MM.1S (cell line): ENCODE data around the gene SPECC1L.

Experiments
- DNase-seq: peaks from one replicate; pipeline ENCODE4 v3.0.0-alpha.2; 2015
- H2AFZ ChIP-seq: fragments of 300-600 bp; sonication (generic); 2 replicates; pipeline ENCODE4 v1.6.0; 2016; ENCODE audit warnings: antibody characterized with exemption, low read length
- H3F3A ChIP-seq: fragments of 300-600 bp; sonication (generic); 2 replicates; pipeline ENCODE4 v1.6.1; 2016; ENCODE audit warnings: mild to moderate bottlenecking, antibody characterized with exemption, low read length, moderate library complexity, mixed read lengths; ENCODE audit not compliant: insufficient read depth
- H3K27ac ChIP-seq: fragments of 300-600 bp; sonication (generic); 2 replicates; pipeline ENCODE4 v1.5.1; 2016; ENCODE audit warnings: mild to moderate bottlenecking, low read length
- H3K27me3 ChIP-seq: fragments of 300-600 bp; sonication (generic); replicated peaks from 2 replicates; pipeline ENCODE4 v1.6.0; 2016; ENCODE audit warnings: low read length; ENCODE audit not compliant: insufficient read depth
- H3K36me3 ChIP-seq: fragments of 300-600 bp; sonication (generic); replicated peaks from 2 replicates; pipeline ENCODE4 v1.6.1; 2016; ENCODE audit warnings: mild to moderate bottlenecking, low read length, mixed read lengths; ENCODE audit not compliant: insufficient read depth
- H3K4me1 ChIP-seq: fragments of 300-600 bp; sonication (generic); 2 replicates; pipeline ENCODE4 v1.6.1; 2016; ENCODE audit warnings: low read length, mixed read lengths
- H3K4me2 ChIP-seq: fragments of 300-600 bp; sonication (generic); 2 replicates; pipeline ENCODE4 v1.6.0; 2016; ENCODE audit warnings: low read depth, low read length
- H3K4me3 ChIP-seq: fragments of 300-600 bp; sonication (generic); 2 replicates; pipeline ENCODE4 v1.5.1; 2016; ENCODE audit warnings: low read length, mixed read lengths
- H3K79me2 ChIP-seq: fragments of 300-600 bp; sonication (generic); 2 replicates; pipeline ENCODE4 v1.6.1; 2016; ENCODE audit warnings: mixed run types, low read length, mixed read lengths
- H3K9ac ChIP-seq: fragments of 300-600 bp; sonication (generic); 2 replicates; pipeline ENCODE4 v1.6.1; 2016; ENCODE audit warnings: low read length, mixed read lengths
- H3K9me2 ChIP-seq: fragments of 300-600 bp; sonication (generic); replicated peaks from 2 replicates; pipeline ENCODE4 v1.6.1; 2016; ENCODE audit warnings: mild to moderate bottlenecking, low read length, mixed read lengths; ENCODE audit not compliant: insufficient read depth
- H3K9me3 ChIP-seq: fragments of 300-600 bp; sonication (generic); replicated peaks from 2 replicates; pipeline ENCODE4 v1.6.1; 2016; ENCODE audit warnings: mild to moderate bottlenecking, low read length, mixed read lengths; ENCODE audit not compliant: insufficient read depth
- H4K20me1 ChIP-seq: fragments of 300-600 bp; sonication (generic); 2 replicates; pipeline ENCODE4 v1.6.1; 2016; ENCODE audit warnings: mild to moderate bottlenecking, low read length, moderate library complexity, mixed read lengths; ENCODE audit not compliant: insufficient read depth
- CTCF ChIP-seq: fragments of 300-600 bp; sonication (generic); IDR thresholded peaks from 2 replicates; pipeline ENCODE4 v1.5.1; 2016; ENCODE audit warnings: antibody characterized with exemption, low read length, mixed read lengths
- EZH2 ChIP-seq: fragments of 300-600 bp; sonication (generic); optimal IDR thresholded peaks from 2 replicates; pipeline ENCODE3; 2017; ENCODE audit warnings: low read depth, mild to moderate bottlenecking, antibody characterized with exemption, low read length, mixed read lengths
- EZH2phosphoT487 ChIP-seq: fragments of 300-600 bp; sonication (generic); IDR thresholded peaks from 2 replicates; pipeline ENCODE4 v1.6.1; 2018; ENCODE audit warnings: antibody characterized with exemption, low read length

The SPECC1L gene

GRCh38 chr22:24389680-24390079 is 119.0 kb downstream of the SPECC1L start:
- Histone ChIP-seq H3K9me2 (no peaks in the 10 kb centered on the region), H3F3A (no peaks in the 10 kb centered on the region), H3K36me3 (no peaks in the 10 kb centered on the region), H3K9me3 (no peaks in the 10 kb centered on the region), H3K4me1 (no peaks in the 10 kb centered on the region), H3K4me3 (no peak overlapping the region), H3K4me2 (no peak overlapping the region), H3K9ac (no peak overlapping the region), H4K20me1 (no peaks in the 10 kb centered on the region), H3K79me2 (no peaks in the 10 kb centered on the region), H3K27ac (no peak overlapping the region), H2AFZ (no peak overlapping the region), H3K27me3 (no peaks in the 10 kb centered on the region)
- TF ChIP-seq CTCF = no peak
- no peak for TF ChIP-seq EZH2
- TF ChIP-seq EZH2phosphoT487 = no peak
- no peak for DNase-seq

DNA sequence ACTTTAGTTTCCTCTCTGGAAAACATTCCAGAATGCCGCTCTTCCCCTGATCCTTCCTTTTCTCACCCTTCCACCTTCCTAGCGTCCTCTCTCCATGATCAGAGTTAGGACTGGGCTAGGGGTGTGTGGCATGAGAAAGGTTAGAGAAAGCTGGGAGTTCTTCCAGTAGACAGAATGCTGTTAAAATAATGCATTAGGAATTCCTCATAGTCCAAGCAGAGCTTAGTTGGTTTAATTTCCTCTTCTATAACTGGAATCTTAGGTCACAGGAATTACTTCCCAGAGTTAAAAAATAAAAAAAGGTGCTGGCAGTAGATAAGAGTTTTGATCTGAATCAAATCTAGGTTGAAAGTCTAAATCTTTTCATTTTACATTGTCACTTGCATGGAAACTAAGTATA is 119.5 kb downstream of the SPECC1L start:
- H3F3A ChIP-seq = no peaks in the 10 kb centered on the region
- no peak overlapping the region for H3K9ac ChIP-seq
- H3K4me2 ChIP-seq = no peak overlapping the region
- TF ChIP-seq CTCF (no peak), EZH2phosphoT487 (no peak), EZH2 (no peak)
- no peak overlapping the region for H3K27ac ChIP-seq
- no peaks in the 10 kb centered on the region for H3K4me1 ChIP-seq
- H3K36me3 ChIP-seq = no peaks in the 10 kb centered on the region
- DNase-seq = no peak
- H3K9me3 ChIP-seq = no peaks in the 10 kb centered on the region
- no peak overlapping the region for H3K4me3 ChIP-seq
- no peaks in the 10 kb centered on the region for H3K27me3 ChIP-seq
- H4K20me1 ChIP-seq = no peaks in the 10 kb centered on the region
- no peak overlapping the region for H2AFZ ChIP-seq
- H3K9me2 ChIP-seq = no peaks in the 10 kb centered on the region
- no peaks in the 10 kb centered on the region for H3K79me2 ChIP-seq

- H4K20me1 ChIP-seq = no peaks in the 10 kb centered on the region
- H3K27me3 ChIP-seq = no peaks in the 10 kb centered on the region
- H2AFZ ChIP-seq = no peak overlapping the region
- H3F3A ChIP-seq = no peaks in the 10 kb centered on the region
- no peak overlapping the region for H3K27ac ChIP-seq
- no peak for DNase-seq
- no peaks in the 10 kb centered on the region for H3K9me2 ChIP-seq
- no peaks in the 10 kb centered on the region for H3K9me3 ChIP-seq
- TF ChIP-seq EZH2 (no peak), EZH2phosphoT487 (no peak), CTCF (no peak)
- H3K4me2 ChIP-seq = no peak overlapping the region
- H3K4me1 ChIP-seq = no peaks in the 10 kb centered on the region
- H3K4me3 ChIP-seq = no peak overlapping the region
- H3K79me2 ChIP-seq = no peaks in the 10 kb centered on the region
- H3K36me3 ChIP-seq = no peaks in the 10 kb centered on the region
- no peak overlapping the region for H3K9ac ChIP-seq
These were observed 119.9 kb downstream of the SPECC1L start for GRCh38 chr22:24390576-24390975.

DNA sequence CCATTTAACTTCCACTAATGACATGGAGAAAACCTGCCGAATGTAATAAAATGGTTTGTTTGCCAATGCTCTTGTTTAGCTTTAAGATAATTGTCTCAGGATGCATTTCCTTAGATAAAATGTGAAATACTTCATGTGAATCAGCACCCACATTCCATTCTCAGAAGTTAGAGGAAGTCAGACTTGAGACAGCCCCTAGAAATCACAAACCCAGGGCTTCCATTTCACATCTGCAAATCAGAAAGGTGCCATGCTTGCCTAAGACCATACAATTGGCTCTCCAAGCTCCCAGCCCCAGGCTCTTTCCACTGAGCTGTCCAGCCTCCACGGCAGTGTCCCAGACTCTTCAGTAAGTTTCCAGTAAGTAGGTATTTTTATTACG is 121.2 kb downstream of the SPECC1L start:
- Histone ChIP-seq H3K4me3 (no peak overlapping the region), H3F3A (no peaks in the 10 kb centered on the region), H3K9me2 (no peaks in the 10 kb centered on the region), H3K4me2 (no peak overlapping the region), H3K9ac (no peak overlapping the region), H3K79me2 (no peaks in the 10 kb centered on the region), H2AFZ (no peak overlapping the region), H3K9me3 (no peaks in the 10 kb centered on the region), H4K20me1 (no peaks in the 10 kb centered on the region), H3K4me1 (no peaks in the 10 kb centered on the region), H3K36me3 (no peaks in the 10 kb centered on the region), H3K27ac (no peak overlapping the region), H3K27me3 (no peaks in the 10 kb centered on the region)
- no peak for TF ChIP-seq EZH2phosphoT487
- no peak for TF ChIP-seq EZH2
- no peak for TF ChIP-seq CTCF
- DNase-seq = no peak
